Parathyroid adenoma (tissue), 2 donors: ENCODE results near the gene TTC9C.

ENCODE experiments used
- H2AFZ ChIP-seq: fragments of 300-600 bp; sonication (generic); one replicate; pipeline ENCODE4 v1.7.0; 2017; ENCODE audit warnings: antibody characterized with exemption, mild to moderate bottlenecking
- H3K27ac ChIP-seq: fragments of 300-600 bp; sonication (generic); one replicate; pipeline ENCODE4 v1.7.0; 2017
- H3K27me3 ChIP-seq: fragments of 300-600 bp; sonication (generic); one replicate; pipeline ENCODE4 v1.7.0; 2017; ENCODE audit warnings: low read length; ENCODE audit not compliant: control insufficient read depth, insufficient read depth
- H3K36me3 ChIP-seq: fragments of 300-600 bp; sonication (generic); one replicate; pipeline ENCODE4 v1.7.0; 2017; ENCODE audit warnings: low read length; ENCODE audit not compliant: control insufficient read depth, insufficient read depth
- H3K4me1 ChIP-seq: fragments of 300-600 bp; sonication (generic); one replicate; pipeline ENCODE4 v1.7.0; 2017; ENCODE audit warnings: control low read depth
- H3K4me2 ChIP-seq: fragments of 300-600 bp; sonication (generic); one replicate; pipeline ENCODE4 v1.7.0; 2017; ENCODE audit warnings: low read length
- H3K4me3 ChIP-seq: fragments of 300-600 bp; sonication (generic); one replicate; pipeline ENCODE4 v1.7.0; 2017; ENCODE audit warnings: low read depth, low read length
- H3K79me2 ChIP-seq: fragments of 300-600 bp; sonication (generic); one replicate; pipeline ENCODE4 v1.7.0; 2017; ENCODE audit warnings: control low read depth
- H3K9ac ChIP-seq: fragments of 300-600 bp; sonication (generic); one replicate; pipeline ENCODE4 v1.7.0; 2017; ENCODE audit warnings: mild to moderate bottlenecking
- H3K9me3 ChIP-seq: fragments of 300-600 bp; sonication (generic); one replicate; pipeline ENCODE4 v1.7.0; 2017; ENCODE audit warnings: low read length; ENCODE audit not compliant: control insufficient read depth
- CTCF ChIP-seq: fragments of 300-600 bp; sonication (generic); IDR thresholded peaks from one replicate; pipeline ENCODE4 v1.7.0; 2017; ENCODE audit warnings: antibody characterized with exemption, mild to moderate bottlenecking
- donor health status: primary hyperparathyroidism.

The TTC9C gene

GRCh38 chr11:62728171-62728988 lies at the start of gene TTC9C:
TSS of gene TTC9C (plus strand) at chr11:62728486. CDS start at chr11:62728849, 363 bp downstream.
- Histone ChIP-seq H3K4me1 (peaks cover 9% of the 10 kb centered on the region), H3K9me3 (no peaks in the 10 kb centered on the region)

GRCh38 chr11:62678770-62679696 lies 49.3 kb upstream of the TTC9C start, which contains the start of gene UBXN1:
TSS of gene UBXN1 (minus strand) at chr11:62679073. CDS start at chr11:62678923, 150 bp downstream.
- Histone ChIP-seq H3K27ac (peak within 1 kb of the TSS; percentile 85), H3K4me1 (peaks cover 3% of the 10 kb centered on the region), H2AFZ (peak within 1 kb of the TSS; percentile 93), H3K79me2 (no peaks in the 10 kb centered on the region), H3K9me3 (no peaks in the 10 kb centered on the region), H3K4me3 (peak within 1 kb of the TSS; percentile 91), H3K4me2 (peak within 1 kb of the TSS; percentile 77), H3K9ac (peak within 1 kb of the TSS; percentile 67), H3K27me3 (no peaks in the 10 kb centered on the region), H3K36me3 (no peaks in the 10 kb centered on the region)
- TF ChIP-seq CTCF, result no peak

More at GRCh38 chr11:62728171-62728988, at the start of gene TTC9C:
- Histone ChIP-seq H3K27me3 (no peaks in the 10 kb centered on the region), H3K79me2 (peaks cover 32% of the 10 kb centered on the region), H3K9ac (peak within 1 kb of the TSS; percentile 28), H3K4me3 (peak within 1 kb of the TSS; percentile 88), H3K27ac (peak within 1 kb of the TSS; percentile 94), H2AFZ (peak within 1 kb of the TSS; percentile 88), H3K36me3 (no peaks in the 10 kb centered on the region), H3K4me2 (peak within 1 kb of the TSS; percentile 94)
- TF ChIP-seq CTCF, result no peak

- Histone ChIP-seq H3K79me2 (no peaks in the 10 kb centered on the region), H3K9ac (no peak overlapping the region), H3K27ac (no peak overlapping the region), H3K4me2 (no peak overlapping the region), H3K4me3 (no peak overlapping the region), H3K4me1 (peaks cover 3% of the 10 kb centered on the region), H2AFZ (peak overlapping the region; percentile 69), H3K9me3 (no peaks in the 10 kb centered on the region), H3K27me3 (no peaks in the 10 kb centered on the region), H3K36me3 (no peaks in the 10 kb centered on the region)
- TF ChIP-seq CTCF, result peak; percentile 32
Observed at GRCh38 chr11:62680825-62681240, 47.5 kb upstream of the TTC9C start.

GRCh38 chr11:62682518-62682917 lies 45.8 kb upstream of the TTC9C start:
- H3K27me3 ChIP-seq, result no peaks in the 10 kb centered on the region
- H3K79me2 ChIP-seq, result no peaks in the 10 kb centered on the region
- H3K4me3 ChIP-seq, result no peak overlapping the region
- H3K4me1 ChIP-seq, result no peaks in the 10 kb centered on the region
- TF ChIP-seq CTCF, result no peak
- no peak overlapping the region for H3K27ac ChIP-seq
- no peak overlapping the region for H3K9ac ChIP-seq
- no peak overlapping the region for H2AFZ ChIP-seq
- no peaks in the 10 kb centered on the region for H3K9me3 ChIP-seq
- no peaks in the 10 kb centered on the region for H3K36me3 ChIP-seq
- H3K4me2 ChIP-seq, result no peak overlapping the region
